HEK293 (cell line): ENCODE data around the gene TMEM8B.

Source experiments
- CTCF ChIA-PET: fragments of 350-600 bp; formaldehyde crosslinking; extraction: SDS; loops from one replicate; lab custom pipeline; 2021; ENCODE audit warnings: antibody characterized with exemption; lab: Yijun Ruan, JAX
- POLR2A ChIA-PET: fragments of 300-600 bp; formaldehyde crosslinking; extraction: SDS; loops from one replicate; lab custom pipeline; 2020; ENCODE audit warnings: antibody characterized with exemption, inconsistent platforms; lab: Yijun Ruan, JAX
- H3K27ac ChIP-seq: fragments of 200-500 bp; sonication (Bioruptor generic); 2 replicates; pipeline ENCODE4 v1.5.1; 2014; ENCODE audit warnings: low read depth, low read length, control low read depth, inconsistent platforms; ENCODE audit errors: extremely low read depth
- H3K36me3 ChIP-seq, 2 experiments: fragments of 200-500 bp in 1 of 2; sonication (Bioruptor generic) in 1 of 2; 1 replicate in 1 of 2; 2 replicates in 1 of 2; pipeline ENCODE4 v1.5.1; 2014 to 2017; ENCODE audit warnings: inconsistent platforms in 2 of 2, low read length in 2 of 2; ENCODE audit not compliant: control insufficient read depth in 2 of 2, insufficient read depth in 1 of 2
- H3K4me1 ChIP-seq: fragments of 200-500 bp; sonication (Bioruptor generic); 2 replicates; pipeline ENCODE4 v1.5.1; 2014; ENCODE audit warnings: mild to moderate bottlenecking, low read length, inconsistent platforms; ENCODE audit not compliant: control insufficient read depth, insufficient read depth
- H3K4me3 ChIP-seq: 2 replicates; pipeline ENCODE4 v1.5.1; 2011; ENCODE audit warnings: low read depth, mild to moderate bottlenecking, control low read depth, low read length, moderate library complexity
- H3K9me3 ChIP-seq: fragments of 200-500 bp; sonication (Bioruptor generic); 2 replicates; pipeline ENCODE4 v1.5.1; 2014; ENCODE audit warnings: low read depth, low read length, inconsistent platforms; ENCODE audit not compliant: control insufficient read depth, insufficient read depth
- CTCF ChIP-seq: fragments of 450-650 bp; formaldehyde crosslinking; IDR thresholded peaks from 2 replicates; pipeline ENCODE4 v1.5.1; 2016; ENCODE audit warnings: missing biosample characterization, missing genetic modification characterization
- MEIS1 ChIP-seq: sonication (generic); formaldehyde crosslinking; IDR thresholded peaks from 2 replicates; pipeline ENCODE4 v1.8.1; 2022; ENCODE audit warnings: missing genetic modification reagents, mild to moderate bottlenecking, borderline replicate concordance
- SP7 ChIP-seq: fragments of 450-650 bp; formaldehyde crosslinking; IDR thresholded peaks from 2 replicates; pipeline ENCODE4 v1.5.1; 2016; ENCODE audit warnings: missing biosample characterization, missing genetic modification characterization
- ZBTB8A ChIP-seq: fragments of 450-650 bp; formaldehyde crosslinking; IDR thresholded peaks from 2 replicates; pipeline ENCODE4 v1.5.1; 2016; ENCODE audit warnings: missing biosample characterization, missing genetic modification characterization
- ZIC2 ChIP-seq: fragments of 450-650 bp; formaldehyde crosslinking; IDR thresholded peaks from 2 replicates; pipeline ENCODE4 v1.5.1; 2016; ENCODE audit warnings: missing biosample characterization, missing genetic modification characterization
- ZNF19 ChIP-seq: fragments of 450-650 bp; formaldehyde crosslinking; IDR thresholded peaks from 2 replicates; pipeline ENCODE4; 2016; ENCODE audit warnings: missing biosample characterization, missing genetic modification characterization, low read depth
- ZNF2 ChIP-seq: fragments of 450-650 bp; formaldehyde crosslinking; IDR thresholded peaks from 2 replicates; pipeline ENCODE4 v1.5.1; 2016; ENCODE audit warnings: missing biosample characterization, missing genetic modification characterization
- ZNF239 ChIP-seq: fragments of 450-650 bp; formaldehyde crosslinking; IDR thresholded peaks from 2 replicates; pipeline ENCODE4 v1.5.1; 2016; ENCODE audit warnings: missing biosample characterization, missing genetic modification characterization
- ZNF354C ChIP-seq: fragments of 450-650 bp; formaldehyde crosslinking; IDR thresholded peaks from 2 replicates; pipeline ENCODE4 v1.5.1; 2016; ENCODE audit warnings: missing biosample characterization, missing genetic modification characterization, low read depth, borderline replicate concordance
- ZNF48 ChIP-seq: fragments of 450-650 bp; formaldehyde crosslinking; IDR thresholded peaks from 2 replicates; pipeline ENCODE4 v1.5.1; 2016; ENCODE audit warnings: missing biosample characterization, missing genetic modification characterization
- ZNF560 ChIP-seq: fragments of 450-650 bp; formaldehyde crosslinking; IDR thresholded peaks from 2 replicates; pipeline ENCODE4 v1.5.1; 2017; ENCODE audit warnings: missing biosample characterization, missing genetic modification characterization, borderline replicate concordance
- ZNF596 ChIP-seq: fragments of 450-650 bp; IDR thresholded peaks from 2 replicates; pipeline ENCODE4 v1.5.0; 2018; ENCODE audit warnings: missing biosample characterization, mild to moderate bottlenecking, missing genetic modification characterization, moderate library complexity
- ZNF621 ChIP-seq: fragments of 450-650 bp; formaldehyde crosslinking; IDR thresholded peaks from 2 replicates; pipeline ENCODE4 v1.5.1; 2017; ENCODE audit warnings: missing biosample characterization, missing genetic modification characterization
- ZNF623 ChIP-seq: fragments of 450-650 bp; formaldehyde crosslinking; IDR thresholded peaks from 2 replicates; pipeline ENCODE4 v1.5.1; 2016; ENCODE audit warnings: missing biosample characterization, missing genetic modification characterization
- ZNF624 ChIP-seq: fragments of 450-650 bp; formaldehyde crosslinking; IDR thresholded peaks from 2 replicates; pipeline ENCODE4 v1.5.1; 2017; ENCODE audit warnings: missing biosample characterization, missing genetic modification characterization
- ZNF654 ChIP-seq: fragments of 450-650 bp; formaldehyde crosslinking; IDR thresholded peaks from 2 replicates; pipeline ENCODE4 v1.5.1; 2016; ENCODE audit warnings: low read depth, missing biosample characterization, missing genetic modification characterization
- ZNF670 ChIP-seq: fragments of 450-650 bp; formaldehyde crosslinking; IDR thresholded peaks from 2 replicates; pipeline ENCODE4 v1.5.1; 2016; ENCODE audit warnings: missing biosample characterization, missing genetic modification characterization, low read depth
- TF ChIP-seq, protein P1 (sequence below): fragments of 450-650 bp; formaldehyde crosslinking; IDR thresholded peaks from 2 replicates; pipeline ENCODE4 v1.5.1; 2016; ENCODE audit warnings: missing biosample characterization, missing genetic modification characterization, borderline replicate concordance
- TF ChIP-seq, protein P2 (sequence below): fragments of 450-650 bp; formaldehyde crosslinking; IDR thresholded peaks from 2 replicates; pipeline ENCODE4 v1.5.1; 2017; ENCODE audit warnings: missing biosample characterization, missing genetic modification characterization
- TF ChIP-seq, protein P3 (sequence below): fragments of 450-650 bp; formaldehyde crosslinking; IDR thresholded peaks from 2 replicates; pipeline ENCODE4 v1.5.1; 2016; ENCODE audit warnings: missing biosample characterization, missing genetic modification characterization

TMEM8B gene

GRCh38 chr9:35790385-35791296 lies 38.4 kb upstream of the TMEM8B start:
- Histone ChIP-seq H3K27ac (no peak overlapping the region), H3K36me3 (peaks cover 0 to 9% of the 10 kb centered on the region in 2 experiments; a peak in 2 of 3 replicates), H3K4me3 (no peak overlapping the region), H3K4me1 (no peaks in the 10 kb centered on the region), H3K9me3 (no peaks in the 10 kb centered on the region)
- CTCF ChIA-PET, result interaction anchor here (0.5 to 4.7 kb wide), 60 partner anchors 8 to 1403 kb away, joined by 3 to 120 read pairs (median 6); partner anchors contain the start of genes FAM221B, HINT2, HRCT1 and SPAG8
- no peak for TF ChIP-seq ZNF621 (tag by site-specific recombination)
- TF ChIP-seq CTCF (tag by site-specific recombination), result peak; percentile 82
- peak; percentile 95 for TF ChIP-seq ZNF2
- TF ChIP-seq SP7, result 0 out of 2 replicates have a peak, but pooled peaks have one; percentile 16
- TF ChIP-seq ZNF654 (tag by site-specific recombination), result peak; percentile 94
- TF ChIP-seq ZNF596, result no peak
- TF ChIP-seq ZIC2 (tag by site-specific recombination), result peak; percentile 56
- TF ChIP-seq ZNF623 (tag by site-specific recombination), result 0 out of 2 replicates have a peak, but pooled peaks have one; percentile 7
- POLR2A ChIA-PET, result interaction anchor here (0.7 to 1.4 kb wide), 3 partner anchors 24 to 115 kb away, joined by 3 to 11 read pairs (median 5); partner anchors contain the start of genes HINT2 and HRCT1

DNA sequence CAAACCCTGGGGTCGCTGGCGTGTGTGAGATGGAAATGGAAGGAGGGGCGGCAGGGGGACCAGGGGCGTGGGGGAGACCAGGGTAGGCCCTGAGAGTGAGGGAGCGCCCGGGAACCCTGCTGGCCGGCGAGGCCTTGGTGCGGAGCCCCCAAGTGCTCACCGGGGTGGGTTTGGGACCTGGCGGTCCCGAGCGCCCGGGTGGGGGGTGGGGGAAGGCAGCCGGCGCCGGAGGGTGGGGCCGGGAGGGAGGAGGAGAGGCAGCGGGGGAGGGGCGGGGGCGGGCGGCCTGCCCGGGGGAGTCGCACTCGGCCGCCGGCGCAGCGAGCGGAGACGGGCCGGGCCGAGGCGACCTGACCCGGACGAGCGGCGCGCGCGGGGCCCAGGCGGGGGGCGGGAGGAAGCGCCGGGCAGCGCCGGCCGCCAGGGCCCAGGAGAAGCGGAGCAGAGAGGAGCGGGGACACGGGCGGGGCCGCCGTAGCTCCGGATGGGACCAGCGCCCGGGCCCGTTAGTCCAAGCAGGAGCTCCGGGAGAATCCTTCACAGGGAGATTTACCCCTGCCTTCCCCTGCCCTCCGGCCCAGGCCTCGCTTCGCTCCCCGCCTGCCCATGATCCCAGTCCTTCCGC lies 37.6 kb upstream of the TMEM8B start, which contains the start of gene NPR2:
Gene NPR2 (plus strand): TSS at position 295 of the 625 bp plus-strand sequence. CDS start 818 bp downstream, outside the sequence.
- no peak within 1 kb of the TSS for H3K27ac ChIP-seq
- H3K4me3 ChIP-seq, result no peak within 1 kb of the TSS
- POLR2A ChIA-PET, result no interaction called here
- peaks cover 0 to 8% of the 10 kb centered on the region in 2 experiments; a peak in 2 of 3 replicates for H3K36me3 ChIP-seq
- TF ChIP-seq ZNF654 (tag by site-specific recombination) (no peak), ZNF48 (no peak), ZNF560 (tag by site-specific recombination) (no peak), ZNF354C (tag by site-specific recombination) (no peak), ZNF670 (no peak), ZNF624 (tag by site-specific recombination) (no peak), ZNF19 (tag by site-specific recombination) (no peak), ZNF239 (tag by site-specific recombination) (no peak), MEIS1 (CRISPR knock-in tag) (no peak), ZBTB8A (tag by site-specific recombination) (no peak)
- TF ChIP-seq, protein P1, sequence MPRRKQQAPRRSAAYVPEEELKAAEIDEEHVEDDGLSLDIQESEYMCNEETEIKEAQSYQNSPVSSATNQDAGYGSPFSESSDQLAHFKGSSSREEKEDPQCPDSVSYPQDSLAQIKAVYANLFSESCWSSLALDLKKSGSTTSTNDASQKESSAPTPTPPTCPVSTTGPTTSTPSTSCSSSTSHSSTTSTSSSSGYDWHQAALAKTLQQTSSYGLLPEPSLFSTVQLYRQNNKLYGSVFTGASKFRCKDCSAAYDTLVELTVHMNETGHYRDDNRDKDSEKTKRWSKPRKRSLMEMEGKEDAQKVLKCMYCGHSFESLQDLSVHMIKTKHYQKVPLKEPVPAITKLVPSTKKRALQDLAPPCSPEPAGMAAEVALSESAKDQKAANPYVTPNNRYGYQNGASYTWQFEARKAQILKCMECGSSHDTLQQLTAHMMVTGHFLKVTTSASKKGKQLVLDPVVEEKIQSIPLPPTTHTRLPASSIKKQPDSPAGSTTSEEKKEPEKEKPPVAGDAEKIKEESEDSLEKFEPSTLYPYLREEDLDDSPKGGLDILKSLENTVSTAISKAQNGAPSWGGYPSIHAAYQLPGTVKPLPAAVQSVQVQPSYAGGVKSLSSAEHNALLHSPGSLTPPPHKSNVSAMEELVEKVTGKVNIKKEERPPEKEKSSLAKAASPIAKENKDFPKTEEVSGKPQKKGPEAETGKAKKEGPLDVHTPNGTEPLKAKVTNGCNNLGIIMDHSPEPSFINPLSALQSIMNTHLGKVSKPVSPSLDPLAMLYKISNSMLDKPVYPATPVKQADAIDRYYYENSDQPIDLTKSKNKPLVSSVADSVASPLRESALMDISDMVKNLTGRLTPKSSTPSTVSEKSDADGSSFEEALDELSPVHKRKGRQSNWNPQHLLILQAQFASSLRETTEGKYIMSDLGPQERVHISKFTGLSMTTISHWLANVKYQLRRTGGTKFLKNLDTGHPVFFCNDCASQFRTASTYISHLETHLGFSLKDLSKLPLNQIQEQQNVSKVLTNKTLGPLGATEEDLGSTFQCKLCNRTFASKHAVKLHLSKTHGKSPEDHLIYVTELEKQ (tag by site-specific recombination), result no peak
- TF ChIP-seq, protein P2, sequence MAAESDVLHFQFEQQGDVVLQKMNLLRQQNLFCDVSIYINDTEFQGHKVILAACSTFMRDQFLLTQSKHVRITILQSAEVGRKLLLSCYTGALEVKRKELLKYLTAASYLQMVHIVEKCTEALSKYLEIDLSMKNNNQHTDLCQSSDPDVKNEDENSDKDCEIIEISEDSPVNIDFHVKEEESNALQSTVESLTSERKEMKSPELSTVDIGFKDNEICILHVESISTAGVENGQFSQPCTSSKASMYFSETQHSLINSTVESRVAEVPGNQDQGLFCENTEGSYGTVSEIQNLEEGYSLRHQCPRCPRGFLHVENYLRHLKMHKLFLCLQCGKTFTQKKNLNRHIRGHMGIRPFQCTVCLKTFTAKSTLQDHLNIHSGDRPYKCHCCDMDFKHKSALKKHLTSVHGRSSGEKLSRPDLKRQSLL (tag by site-specific recombination), result no peak
- TF ChIP-seq, protein P3, sequence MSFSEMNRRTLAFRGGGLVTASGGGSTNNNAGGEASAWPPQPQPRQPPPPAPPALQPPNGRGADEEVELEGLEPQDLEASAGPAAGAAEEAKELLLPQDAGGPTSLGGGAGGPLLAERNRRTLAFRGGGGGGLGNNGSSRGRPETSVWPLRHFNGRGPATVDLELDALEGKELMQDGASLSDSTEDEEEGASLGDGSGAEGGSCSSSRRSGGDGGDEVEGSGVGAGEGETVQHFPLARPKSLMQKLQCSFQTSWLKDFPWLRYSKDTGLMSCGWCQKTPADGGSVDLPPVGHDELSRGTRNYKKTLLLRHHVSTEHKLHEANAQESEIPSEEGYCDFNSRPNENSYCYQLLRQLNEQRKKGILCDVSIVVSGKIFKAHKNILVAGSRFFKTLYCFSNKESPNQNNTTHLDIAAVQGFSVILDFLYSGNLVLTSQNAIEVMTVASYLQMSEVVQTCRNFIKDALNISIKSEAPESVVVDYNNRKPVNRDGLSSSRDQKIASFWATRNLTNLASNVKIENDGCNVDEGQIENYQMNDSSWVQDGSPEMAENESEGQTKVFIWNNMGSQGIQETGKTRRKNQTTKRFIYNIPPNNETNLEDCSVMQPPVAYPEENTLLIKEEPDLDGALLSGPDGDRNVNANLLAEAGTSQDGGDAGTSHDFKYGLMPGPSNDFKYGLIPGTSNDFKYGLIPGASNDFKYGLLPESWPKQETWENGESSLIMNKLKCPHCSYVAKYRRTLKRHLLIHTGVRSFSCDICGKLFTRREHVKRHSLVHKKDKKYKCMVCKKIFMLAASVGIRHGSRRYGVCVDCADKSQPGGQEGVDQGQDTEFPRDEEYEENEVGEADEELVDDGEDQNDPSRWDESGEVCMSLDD, result no peak
- no peaks in the 10 kb centered on the region for H3K9me3 ChIP-seq
- CTCF ChIA-PET, result interaction anchor here (2.4 kb wide), 1 partner anchor 91 kb away, joined by 14 read pairs; no protein-coding TSS in a partner anchor
- no peaks in the 10 kb centered on the region for H3K4me1 ChIP-seq
